Erythroblast (primary cell): ENCODE data around the gene ATP2B1.
A peak's percentile ranks its signal among the peaks of the same experiment; 100 is the strongest.

Source experiments
- DNase-seq, 2 experiments: peaks; one replicate each; lab custom pipeline; 2025; lab: John Stamatoyannopoulos, UW
- GATA1 ChIP-seq: IDR thresholded peaks from 2 replicates; pipeline ENCODE4 v1.6.1; 2011; ENCODE audit warnings: low read depth, mild to moderate bottlenecking, control low read depth, low read length, moderate library complexity
- POLR2A ChIP-seq: IDR thresholded peaks from 2 replicates; pipeline ENCODE4 v1.6.1; 2011; ENCODE audit warnings: mild to moderate bottlenecking, low read length

ATP2B1 gene

GRCh38 chr12:89707703-89708564, 704 bp downstream of the ATP2B1 start:
- no peak for TF ChIP-seq GATA1
- TF ChIP-seq POLR2A, result no peak
- DNase-seq, result peak; percentile 51 to 79

GRCh38 chr12:89706986-89707702, 1.5 kb downstream of the ATP2B1 start:
- DNase-seq, result peak; percentile 13 to 58
- TF ChIP-seq GATA1 (no peak), POLR2A (no peak)

- DNase-seq, result peak in 1 of 2 experiments; percentile 36
- TF ChIP-seq POLR2A (no peak), GATA1 (no peak)
Measured at GRCh38 chr12:89706551-89706950, 2.1 kb downstream of the ATP2B1 start.

- no peak for DNase-seq
- TF ChIP-seq POLR2A, result no peak
- no peak for TF ChIP-seq GATA1
Measured at GRCh38 chr12:89704457-89704856, 4.2 kb downstream of the ATP2B1 start.

- no peak for DNase-seq
- TF ChIP-seq GATA1, result no peak
- no peak for TF ChIP-seq POLR2A
Measured at GRCh38 chr12:89703768-89704167, 4.9 kb downstream of the ATP2B1 start.

GRCh38 chr12:89702503-89702902, 6.1 kb downstream of the ATP2B1 start:
- TF ChIP-seq GATA1 (no peak), POLR2A (no peak)
- no peak for DNase-seq

GRCh38 chr12:89701606-89702206, 6.9 kb downstream of the ATP2B1 start:
- DNase-seq, result peak; percentile 4 to 12
- TF ChIP-seq GATA1 (no peak), POLR2A (no peak)

GRCh38 chr12:89700191-89700810, 8.3 kb downstream of the ATP2B1 start:
- no peak for DNase-seq
- TF ChIP-seq POLR2A (no peak), GATA1 (no peak)

- TF ChIP-seq GATA1, result no peak
- TF ChIP-seq POLR2A, result no peak
- DNase-seq, result no peak
Measured at GRCh38 chr12:89698607-89699006, 10.0 kb downstream of the ATP2B1 start.

GRCh38 chr12:89697728-89698127, 10.9 kb downstream of the ATP2B1 start:
- DNase-seq, result peak in 1 of 2 experiments; percentile 18

- no peak for TF ChIP-seq GATA1
- TF ChIP-seq POLR2A, result no peak
- DNase-seq, result no peak
Measured at GRCh38 chr12:89697296-89697695, 11.3 kb downstream of the ATP2B1 start.

GRCh38 chr12:89695830-89696229, 12.8 kb downstream of the ATP2B1 start:
- TF ChIP-seq GATA1, result no peak
- TF ChIP-seq POLR2A, result no peak
- no peak for DNase-seq

- TF ChIP-seq GATA1 (no peak), POLR2A (no peak)
- DNase-seq, result no peak
Measured at GRCh38 chr12:89695100-89695499, 13.5 kb downstream of the ATP2B1 start.

GRCh38 chr12:89694542-89694941, 14.1 kb downstream of the ATP2B1 start:
- DNase-seq, result no peak
- no peak for TF ChIP-seq POLR2A
- no peak for TF ChIP-seq GATA1
